Measurements from ENCODE around the gene LIMS2.

LIMS2 gene

GRCh38 chr2:127646487-127647241 lies 28.7 kb downstream of the LIMS2 start:
- DNase-seq (ENCODE audit: low read depth in 2 of 2): no peak

- no peak for DNase-seq (ENCODE audit: low read depth in 2 of 2)
These were observed 29.7 kb downstream of the LIMS2 start, which contains the start of gene GPR17 for GRCh38 chr2:127645395-127646291. GPR17 (plus strand) TSS chr2:127646153; CDS start chr2:127650736, 4,583 bp downstream.

- no peak for DNase-seq (ENCODE audit: low read depth in 2 of 2)
These were observed 30.3 kb downstream of the LIMS2 start for GRCh38 chr2:127645026-127645394.

- no peak for DNase-seq (ENCODE audit: low read depth in 2 of 2)
These were observed 31.0 kb downstream of the LIMS2 start for GRCh38 chr2:127644066-127645025.

GRCh38 chr2:127643439-127644065 lies 31.8 kb downstream of the LIMS2 start:
- DNase-seq (ENCODE audit: low read depth in 2 of 2): no peak

- DNase-seq (ENCODE audit: low read depth in 2 of 2): no peak
These were observed 32.5 kb downstream of the LIMS2 start for GRCh38 chr2:127642706-127643438.

- no peak for DNase-seq (ENCODE audit: low read depth in 2 of 2)
These were observed 33.4 kb downstream of the LIMS2 start for GRCh38 chr2:127641846-127642507.

GRCh38 chr2:127641133-127641532 lies 34.2 kb downstream of the LIMS2 start:
- DNase-seq (ENCODE audit: low read depth in 2 of 2): no peak

GRCh38 chr2:127640082-127641072 lies 35.0 kb downstream of the LIMS2 start:
- DNase-seq (ENCODE audit: low read depth in 2 of 2): no peak

GRCh38 chr2:127639111-127639474 lies 36.2 kb downstream of the LIMS2 start:
- no peak for DNase-seq (ENCODE audit: low read depth in 2 of 2)

GRCh38 chr2:127638361-127639110 lies 36.8 kb downstream of the LIMS2 start:
- no peak for DNase-seq (ENCODE audit: low read depth in 2 of 2)

- no peak for DNase-seq (ENCODE audit: low read depth in 2 of 2)
These were observed 37.5 kb downstream of the LIMS2 start for GRCh38 chr2:127637725-127638252.

GRCh38 chr2:127637236-127637630 lies 38.1 kb downstream of the LIMS2 start:
- DNase-seq (ENCODE audit: low read depth in 2 of 2): no peak

GRCh38 chr2:127636248-127637235 lies 38.8 kb downstream of the LIMS2 start:
- no peak for DNase-seq (ENCODE audit: low read depth in 2 of 2)

- DNase-seq (ENCODE audit: low read depth in 2 of 2): no peak
These were observed 39.7 kb downstream of the LIMS2 start for GRCh38 chr2:127635380-127636237.
